ENCODE data around the gene CBLN3.

Gene CBLN3

DNA sequence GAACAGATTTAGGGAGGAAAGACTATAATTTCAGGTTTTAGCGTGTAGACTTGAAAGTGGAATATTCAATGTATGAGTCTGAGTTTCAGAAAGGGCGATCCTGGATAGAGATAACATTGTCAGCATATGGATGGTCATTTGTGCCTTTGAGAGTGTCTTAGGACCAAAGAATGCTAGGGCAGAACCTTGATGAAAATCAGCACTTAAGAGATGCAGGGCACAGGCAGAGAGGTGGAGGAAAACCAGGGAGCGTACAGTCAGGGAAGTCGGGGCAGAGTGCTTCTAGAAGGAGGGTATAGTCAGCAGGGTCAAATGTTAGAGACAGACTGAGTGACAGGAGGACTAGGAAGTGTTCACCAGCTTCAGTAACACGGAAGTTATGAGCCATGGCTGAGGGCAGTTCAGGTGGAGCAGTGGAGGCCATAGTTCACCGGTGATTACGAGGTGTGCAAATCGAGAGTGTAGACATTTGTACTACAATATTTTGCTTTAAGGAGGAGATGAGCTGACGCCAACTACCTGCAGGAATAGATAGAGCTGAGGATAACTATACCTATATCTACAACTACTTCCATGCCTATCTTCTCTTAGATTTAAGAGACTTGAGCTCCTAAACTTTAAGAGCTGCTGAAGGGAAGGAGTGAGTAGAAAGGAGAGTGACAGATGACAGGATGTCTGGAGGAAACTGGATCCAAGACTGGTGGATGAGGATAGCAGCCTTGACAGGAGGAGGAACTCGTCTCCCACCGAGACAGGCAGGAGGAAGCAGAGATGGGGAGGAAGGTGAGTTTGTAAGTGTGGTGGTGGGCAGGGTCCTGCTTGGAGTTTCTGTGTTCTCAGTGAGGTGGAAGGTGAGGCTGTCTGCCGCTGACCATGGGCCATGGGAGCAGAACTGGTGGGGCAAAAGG, 6.5 kb downstream of the CBLN3 start:
- DNase-seq: no peak

DNA sequence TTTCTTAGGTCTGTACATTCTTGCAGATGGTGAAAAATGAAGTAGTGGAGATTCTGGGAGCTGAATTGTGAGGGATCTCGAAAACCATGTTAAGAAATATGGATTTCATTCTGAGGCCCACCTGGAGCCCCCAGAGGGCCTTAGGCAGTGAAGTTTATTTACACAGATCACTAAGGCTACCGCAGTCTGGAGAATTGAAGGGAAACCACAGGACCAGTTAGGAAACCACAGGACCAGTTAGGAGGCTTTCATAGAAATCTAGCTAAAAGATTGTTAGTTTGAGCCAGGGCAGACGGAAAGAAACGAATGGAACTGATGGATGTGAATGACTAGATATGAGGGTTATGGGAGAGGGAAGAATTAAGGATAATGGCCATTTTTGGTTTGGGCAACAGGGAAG, 7.2 kb downstream of the CBLN3 start:
- no peak for DNase-seq

DNA sequence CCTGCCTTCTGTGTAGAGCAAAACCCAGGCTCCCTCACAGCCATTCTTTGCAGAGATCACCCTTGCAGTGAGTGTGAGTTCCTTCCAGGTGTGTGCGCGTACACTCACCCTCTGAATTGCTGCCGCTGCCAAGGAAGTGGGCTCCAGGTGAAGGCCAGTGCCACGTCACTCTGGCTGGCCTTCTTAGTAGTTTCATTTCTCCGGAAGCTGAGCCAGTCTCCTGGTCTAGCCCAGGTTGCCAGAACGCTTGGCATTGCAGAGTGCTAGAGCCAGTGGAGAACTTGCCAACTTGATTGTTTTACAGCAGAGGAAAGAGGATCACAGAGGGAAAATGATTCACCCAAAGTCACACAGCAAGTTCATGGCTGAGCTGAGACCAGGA, 11.0 kb downstream of the CBLN3 start:
- no peak for DNase-seq

DNA sequence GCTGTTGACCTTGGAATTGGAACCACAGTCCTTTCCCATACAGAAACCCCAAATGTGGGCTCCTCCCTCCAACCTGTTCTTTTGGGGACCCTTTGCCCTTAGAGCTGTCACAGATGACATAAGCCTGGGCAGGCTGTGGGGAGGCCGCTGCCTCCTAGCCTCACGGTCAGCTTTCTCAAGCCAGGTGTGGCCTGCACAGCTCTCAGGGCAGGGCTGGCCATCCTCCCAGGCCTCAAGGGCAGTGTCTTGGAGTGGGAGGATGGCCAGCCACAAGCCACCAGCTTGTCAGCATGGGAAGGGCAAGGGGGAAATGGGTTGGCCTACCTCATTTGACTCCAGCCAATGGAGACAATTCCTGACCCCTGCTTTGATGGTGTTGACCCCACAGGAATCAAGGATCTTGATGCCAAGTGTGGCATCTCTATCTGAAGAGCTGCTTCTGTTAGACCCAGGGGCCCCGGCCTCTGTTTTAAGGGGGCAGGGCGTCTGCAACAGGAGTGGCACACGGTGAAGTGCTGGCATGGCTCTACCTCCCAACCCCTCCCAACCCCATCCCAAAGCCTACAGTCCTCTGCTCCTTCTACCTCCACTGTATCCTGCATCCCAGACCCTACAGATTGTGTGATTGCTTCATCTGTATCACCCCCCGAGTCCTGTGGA, 11.5 kb downstream of the CBLN3 start:
- no peak for DNase-seq

DNA sequence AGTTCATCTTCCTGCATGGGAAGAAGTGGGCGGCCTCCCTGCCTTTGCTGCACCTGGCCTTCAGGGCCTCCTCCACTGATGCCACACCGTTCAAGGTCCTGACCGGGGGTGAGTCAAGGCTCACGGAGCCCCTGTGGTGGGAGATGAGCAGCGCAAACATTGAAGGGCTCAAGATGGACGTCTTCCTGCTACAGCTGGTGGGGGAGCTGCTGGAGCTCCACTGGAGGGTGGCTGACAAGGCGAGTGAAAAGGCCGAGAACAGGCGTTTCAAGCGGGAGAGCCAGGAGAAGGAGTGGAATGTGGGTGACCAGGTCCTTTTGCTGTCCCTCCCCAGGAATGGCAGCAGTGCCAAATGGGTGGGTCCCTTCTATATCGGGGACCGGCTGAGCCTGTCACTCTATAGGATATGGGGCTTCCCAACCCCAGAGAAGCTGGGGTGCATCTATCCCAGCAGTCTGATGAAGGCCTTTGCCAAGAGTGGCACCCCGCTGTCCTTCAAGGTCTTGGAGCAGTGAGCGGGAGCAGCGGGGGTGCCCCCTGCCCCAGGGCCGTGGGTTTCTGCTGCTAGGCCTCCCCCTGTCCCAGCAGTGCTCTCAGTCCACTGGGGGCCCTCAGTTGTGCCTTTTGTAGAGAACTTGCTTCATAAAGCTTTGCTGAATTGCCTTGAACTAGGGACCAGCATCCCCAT, 12.4 kb downstream of the CBLN3 start:
- DNase-seq: no peak

DNA sequence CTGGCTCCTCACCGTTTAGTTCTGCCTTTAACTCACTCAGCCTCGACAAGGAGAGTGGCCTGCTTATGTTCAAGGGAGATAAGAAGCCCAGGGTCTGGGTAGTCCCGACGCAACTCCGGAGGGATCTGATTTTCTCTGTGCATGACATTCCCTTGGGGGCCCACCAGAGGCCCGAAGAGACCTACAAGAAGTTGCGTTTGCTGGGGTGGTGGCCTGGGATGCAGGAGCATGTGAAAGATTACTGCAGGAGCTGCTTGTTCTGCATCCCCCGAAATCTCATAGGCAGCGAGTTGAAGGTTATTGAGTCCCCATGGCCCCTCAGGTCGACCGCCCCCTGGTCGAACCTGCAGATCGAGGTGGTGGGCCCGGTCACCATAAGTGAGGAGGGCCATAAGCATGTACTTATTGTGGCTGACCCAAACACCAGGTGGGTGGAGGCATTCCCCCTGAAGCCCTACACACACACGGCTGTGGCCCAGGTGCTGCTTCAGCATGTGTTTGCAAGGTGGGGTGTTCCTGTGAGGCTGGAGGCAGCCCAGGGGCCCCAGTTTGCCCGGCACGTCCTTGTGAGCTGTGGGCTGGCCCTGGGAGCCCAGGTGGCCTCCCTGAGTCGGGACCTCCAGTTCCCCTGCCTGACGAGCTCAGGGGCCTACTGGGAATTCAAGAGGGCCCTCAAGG, 13.1 kb downstream of the CBLN3 start:
- DNase-seq: no peak

DNA sequence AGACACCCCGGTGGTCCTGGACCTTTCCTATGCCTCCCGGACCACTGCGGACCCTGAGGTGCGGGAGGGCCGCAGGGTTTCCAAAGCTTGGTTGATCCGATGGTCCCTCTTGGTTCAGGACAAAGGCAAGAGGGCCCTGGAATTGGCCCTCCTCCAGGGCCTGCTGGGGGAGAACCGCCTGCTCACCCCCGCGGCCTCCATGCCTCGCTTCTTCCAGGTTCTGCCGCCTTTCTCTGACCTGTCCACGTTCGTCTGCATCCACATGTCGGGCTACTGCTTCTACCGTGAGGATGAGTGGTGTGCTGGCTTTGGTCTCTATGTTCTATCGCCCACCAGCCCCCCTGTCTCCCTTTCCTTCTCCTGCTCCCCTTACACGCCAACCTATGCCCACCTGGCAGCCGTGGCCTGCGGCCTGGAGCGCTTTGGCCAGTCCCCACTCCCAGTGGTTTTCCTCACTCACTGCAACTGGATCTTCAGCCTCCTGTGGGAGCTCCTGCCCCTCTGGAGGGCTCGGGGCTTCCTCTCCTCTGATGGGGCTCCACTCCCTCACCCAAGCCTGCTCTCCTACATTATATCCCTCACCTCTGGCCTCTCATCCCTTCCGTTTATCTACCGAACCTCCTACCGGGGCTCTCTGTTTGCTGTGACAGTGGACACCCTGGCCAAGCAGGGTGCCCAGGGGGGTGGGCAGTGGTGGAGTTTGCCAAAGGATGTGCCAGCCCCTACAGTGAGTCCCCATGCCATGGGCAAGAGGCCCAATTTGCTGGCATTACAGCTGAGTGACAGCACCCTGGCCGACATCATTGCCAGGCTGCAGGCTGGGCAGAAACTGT, 13.8 kb downstream of the CBLN3 start:
- no peak for DNase-seq

DNA sequence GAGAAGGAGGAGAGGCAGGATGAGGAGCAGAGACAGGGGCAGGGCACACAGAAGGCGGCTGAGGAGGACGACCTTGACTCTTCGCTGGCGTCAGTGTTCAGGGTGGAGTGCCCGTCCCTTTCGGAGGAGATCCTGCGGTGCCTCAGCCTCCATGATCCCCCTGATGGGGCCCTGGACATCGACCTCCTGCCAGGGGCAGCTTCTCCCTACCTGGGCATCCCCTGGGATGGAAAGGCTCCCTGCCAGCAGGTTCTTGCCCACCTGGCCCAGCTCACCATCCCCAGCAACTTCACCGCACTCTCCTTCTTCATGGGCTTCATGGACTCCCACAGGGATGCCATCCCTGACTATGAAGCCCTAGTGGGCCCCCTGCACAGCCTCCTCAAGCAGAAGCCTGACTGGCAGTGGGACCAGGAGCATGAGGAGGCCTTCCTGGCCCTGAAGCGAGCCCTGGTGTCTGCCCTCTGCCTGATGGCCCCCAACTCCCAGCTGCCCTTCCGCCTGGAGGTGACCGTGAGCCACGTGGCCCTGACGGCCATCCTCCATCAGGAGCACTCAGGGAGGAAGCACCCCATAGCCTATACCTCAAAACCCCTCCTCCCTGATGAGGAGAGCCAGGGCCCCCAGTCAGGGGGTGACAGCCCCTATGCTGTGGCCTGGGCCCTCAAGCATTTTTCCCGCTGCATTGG, 14.6 kb downstream of the CBLN3 start:
- DNase-seq: no peak

DNA sequence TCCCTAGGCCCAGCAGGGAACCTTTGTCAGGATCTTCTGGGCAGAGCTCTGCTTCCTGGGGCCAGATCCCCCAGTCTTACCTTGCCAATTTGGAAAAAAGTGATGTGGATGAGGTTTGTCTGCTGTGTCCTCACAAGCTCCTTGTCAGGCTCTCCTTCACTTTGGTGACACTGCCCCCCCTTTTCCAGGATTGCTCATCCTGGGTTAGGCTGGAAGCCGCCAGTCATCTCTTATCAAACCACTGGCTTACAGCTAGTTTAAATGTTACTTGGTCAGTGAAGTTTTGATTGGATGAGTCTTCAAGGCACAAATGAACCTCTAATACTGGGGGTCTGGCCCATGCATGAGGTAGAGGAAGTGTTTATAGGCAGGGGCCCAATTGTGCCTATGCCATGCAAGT, 15.4 kb downstream of the CBLN3 start:
- no peak for DNase-seq

DNA sequence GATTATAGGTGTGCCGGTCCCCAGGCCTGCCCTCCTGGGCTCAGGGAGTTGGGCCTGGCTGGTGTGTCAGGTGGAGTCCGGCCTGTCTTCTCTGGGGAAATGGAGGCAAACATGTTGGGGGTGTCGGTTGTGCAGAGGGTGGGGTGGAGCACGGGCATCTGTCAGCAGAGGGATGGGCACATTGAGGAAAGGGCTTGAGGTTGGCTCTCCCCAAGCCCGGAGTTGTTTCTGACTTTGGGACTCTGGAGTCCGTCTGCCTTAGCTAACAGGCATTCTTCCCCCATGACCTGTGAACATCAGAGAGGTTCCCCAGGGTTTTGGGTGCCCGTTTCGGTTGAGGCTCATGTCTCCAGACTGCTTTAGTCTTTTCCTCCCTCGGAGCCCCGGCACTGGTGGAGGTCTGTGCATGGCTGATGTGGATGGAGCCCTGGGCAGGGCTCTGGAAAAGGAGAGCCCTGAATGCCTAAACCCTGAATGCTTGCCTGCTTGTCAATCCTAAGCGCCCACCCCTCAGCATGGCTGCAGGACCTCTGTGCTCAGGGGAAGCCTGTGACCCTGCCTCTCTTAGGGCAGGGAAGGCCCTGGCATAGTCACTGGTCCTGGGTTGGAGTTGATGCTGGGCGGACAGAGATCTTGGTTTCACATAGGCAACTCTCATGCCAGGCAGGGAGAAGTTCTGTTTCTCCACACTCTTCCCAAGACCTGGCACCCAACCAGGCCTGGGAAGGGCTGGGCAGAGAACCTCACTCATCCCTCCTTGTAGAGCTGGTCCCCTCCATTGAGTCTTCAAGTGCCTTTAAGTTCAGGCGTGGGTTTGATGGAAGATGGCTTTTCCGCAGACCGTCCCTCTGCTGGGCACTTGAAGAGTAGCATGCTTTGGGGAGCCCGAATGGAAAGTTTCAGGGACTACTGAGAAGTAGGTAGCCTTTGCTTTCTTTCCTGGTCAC, 17.8 kb downstream of the CBLN3 start:
- DNase-seq: peak; percentile 70

DNA sequence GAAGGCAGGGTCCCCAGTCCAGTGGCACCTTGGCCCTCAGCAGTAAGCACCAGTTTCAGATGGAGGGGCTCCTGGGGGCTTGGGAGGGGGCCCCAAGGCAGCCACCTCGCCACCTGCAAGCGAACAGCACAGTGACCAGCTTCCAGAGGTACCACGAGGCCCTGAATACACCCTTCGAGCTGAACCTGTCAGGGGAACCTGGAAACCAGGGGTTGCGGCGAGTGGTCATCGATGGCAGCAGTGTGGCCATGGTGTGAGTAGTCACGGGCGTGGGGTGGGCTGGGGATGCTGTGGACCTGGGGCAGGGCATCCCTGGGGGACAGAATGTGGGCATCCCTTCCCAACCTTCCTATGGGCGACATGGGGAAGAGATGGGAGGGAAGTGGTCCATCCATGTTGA, 19.5 kb downstream of the CBLN3 start:
- DNase-seq: no peak

DNA sequence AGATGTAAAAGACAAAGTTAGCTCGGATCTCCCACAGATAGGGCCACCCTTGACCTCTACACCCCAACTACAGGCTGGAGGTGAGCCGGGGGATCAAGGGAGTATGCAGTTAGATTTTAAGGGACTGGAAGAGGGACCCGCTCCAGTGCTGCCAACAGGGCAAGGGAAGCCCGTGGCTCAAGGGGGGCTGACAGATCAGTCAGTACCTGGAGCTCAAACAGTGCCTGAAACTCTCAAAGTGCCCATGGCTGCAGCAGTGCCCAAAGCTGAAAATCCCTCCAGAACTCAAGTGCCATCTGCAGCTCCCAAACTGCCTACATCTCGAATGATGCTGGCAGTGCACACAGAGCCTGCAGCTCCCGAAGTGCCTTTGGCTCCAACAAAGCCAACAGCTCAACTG, 20.3 kb downstream of the CBLN3 start:
- DNase-seq: no peak

DNA sequence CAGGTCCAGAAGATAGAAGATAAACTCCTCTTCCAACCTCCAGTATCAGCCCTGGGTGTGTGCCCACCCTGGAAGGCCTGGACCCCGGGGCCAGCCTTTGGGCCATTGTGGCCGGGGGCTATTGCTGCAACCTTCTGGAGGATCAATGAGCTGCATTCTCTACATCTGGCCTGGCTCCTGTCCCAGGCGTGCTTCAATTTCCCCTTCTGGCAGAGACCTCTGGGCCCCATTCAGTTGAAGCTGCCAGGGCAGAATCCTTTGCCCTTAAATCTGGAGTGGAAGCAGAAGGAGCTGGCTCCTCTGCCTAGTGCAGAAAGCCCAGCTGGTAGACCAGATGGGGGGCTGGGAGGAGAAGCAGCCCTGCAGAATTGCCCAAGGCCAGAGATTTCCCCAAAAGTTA, 20.7 kb downstream of the CBLN3 start:
- DNase-seq: no peak

DNA sequence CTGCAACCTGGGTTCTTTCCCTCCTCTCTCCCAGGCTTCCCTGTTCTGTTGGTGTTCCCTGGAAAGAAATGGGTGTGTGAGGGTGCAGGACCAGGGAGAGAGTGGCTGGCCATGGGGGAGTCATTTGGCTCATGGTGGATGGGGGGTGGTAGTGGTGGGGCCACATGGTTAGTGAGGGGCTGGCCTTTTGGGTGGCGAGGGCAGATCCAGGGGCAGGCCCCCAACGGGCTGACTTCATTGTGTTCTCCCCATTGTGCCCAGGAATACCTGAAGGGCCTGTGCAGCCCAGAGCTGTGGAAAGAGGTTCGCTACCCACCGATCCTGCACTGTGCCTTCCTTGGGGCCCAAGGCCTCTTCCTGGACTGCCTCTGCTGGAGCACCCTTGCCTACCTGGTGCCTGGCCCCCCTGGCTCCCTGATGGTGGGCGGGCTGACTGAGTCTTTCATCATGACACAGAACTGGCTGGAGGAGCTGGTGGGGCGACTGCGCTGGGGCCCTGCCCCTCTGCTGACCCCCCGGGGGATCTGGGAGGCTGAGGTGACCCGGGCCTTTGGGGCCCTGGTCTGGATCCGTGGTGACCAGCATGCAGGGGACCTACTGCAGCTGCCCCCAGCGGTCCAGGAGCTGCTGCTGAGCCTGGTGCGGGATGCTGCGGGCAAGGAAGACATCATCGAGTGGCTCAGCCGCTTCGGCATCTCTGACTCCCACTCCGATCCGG, 21.7 kb downstream of the CBLN3 start:
- no peak for DNase-seq

DNA sequence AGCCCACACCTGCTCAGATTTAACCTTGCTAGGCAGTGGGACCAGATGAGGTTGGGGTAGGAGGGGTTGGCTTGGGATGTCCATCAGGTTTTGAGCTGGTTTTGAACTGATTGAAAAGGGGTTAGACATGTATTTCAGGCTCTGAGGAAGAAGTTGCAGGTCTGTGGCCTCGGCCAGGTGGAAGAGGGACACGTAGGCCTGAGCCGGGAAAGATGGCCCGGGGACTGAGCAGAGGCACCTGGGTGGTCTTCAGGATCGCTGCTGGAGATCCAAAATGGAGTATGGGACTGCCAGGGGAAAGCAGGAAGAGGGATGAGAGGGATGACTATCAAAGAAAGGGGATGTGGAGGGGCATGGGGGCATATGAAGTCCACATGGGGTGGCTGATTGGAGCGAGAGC, 23.1 kb downstream of the CBLN3 start:
- no peak for DNase-seq

DNA sequence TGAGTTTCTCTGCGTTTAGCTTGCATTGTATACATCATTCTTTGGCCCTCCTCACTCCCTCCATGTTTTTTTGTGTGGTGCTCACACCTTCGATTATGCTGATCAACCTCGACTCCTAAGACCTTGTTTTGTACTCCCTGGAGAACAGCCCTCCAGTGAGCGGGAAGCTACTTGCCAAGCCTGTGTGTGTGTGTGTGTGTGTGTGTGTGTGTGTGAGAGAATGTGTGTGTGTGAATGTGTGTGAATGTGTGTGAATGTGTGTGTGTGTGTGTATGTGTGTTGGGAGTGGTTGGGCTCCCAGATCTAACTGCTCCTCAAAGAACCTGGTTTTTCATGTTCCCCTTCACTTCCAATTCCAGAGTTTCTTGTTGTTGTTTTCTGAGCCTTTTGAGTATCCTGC, 24.7 kb downstream of the CBLN3 start:
- no peak for DNase-seq

DNA sequence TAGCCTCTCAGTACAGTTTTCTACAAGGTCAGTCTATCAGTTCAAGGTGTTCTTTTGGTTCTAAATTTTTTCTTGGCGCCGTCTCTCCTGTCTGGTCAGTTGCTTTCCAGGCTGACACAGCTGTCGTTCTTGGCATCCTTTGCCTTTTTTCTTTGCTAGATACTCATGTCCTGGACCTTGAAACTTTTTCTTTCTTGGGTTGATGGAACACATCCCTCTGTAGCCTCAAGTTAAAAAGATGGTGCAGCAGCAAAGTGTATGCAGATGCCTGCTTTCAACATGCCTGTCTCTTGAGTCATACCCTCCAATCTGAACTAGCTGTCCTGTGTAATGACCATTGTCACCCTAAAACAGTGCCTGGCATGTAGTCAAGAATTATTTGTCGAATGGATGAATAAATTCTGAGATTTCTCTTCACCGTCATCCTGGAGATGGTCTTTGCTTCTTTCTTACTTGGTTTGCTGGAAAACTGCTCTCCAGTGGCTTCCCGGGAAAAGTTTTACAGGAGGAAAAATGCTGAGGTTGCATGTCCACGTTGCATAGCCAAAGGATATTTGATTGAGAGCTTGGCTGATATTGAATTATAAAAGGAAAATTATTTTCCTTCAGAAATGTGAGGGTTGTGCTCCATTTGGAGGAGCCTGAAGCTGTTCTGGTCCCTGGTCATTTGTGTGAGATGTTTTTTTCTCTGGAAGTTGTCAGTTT, 26.0 kb downstream of the CBLN3 start:
- no peak for DNase-seq

DNA sequence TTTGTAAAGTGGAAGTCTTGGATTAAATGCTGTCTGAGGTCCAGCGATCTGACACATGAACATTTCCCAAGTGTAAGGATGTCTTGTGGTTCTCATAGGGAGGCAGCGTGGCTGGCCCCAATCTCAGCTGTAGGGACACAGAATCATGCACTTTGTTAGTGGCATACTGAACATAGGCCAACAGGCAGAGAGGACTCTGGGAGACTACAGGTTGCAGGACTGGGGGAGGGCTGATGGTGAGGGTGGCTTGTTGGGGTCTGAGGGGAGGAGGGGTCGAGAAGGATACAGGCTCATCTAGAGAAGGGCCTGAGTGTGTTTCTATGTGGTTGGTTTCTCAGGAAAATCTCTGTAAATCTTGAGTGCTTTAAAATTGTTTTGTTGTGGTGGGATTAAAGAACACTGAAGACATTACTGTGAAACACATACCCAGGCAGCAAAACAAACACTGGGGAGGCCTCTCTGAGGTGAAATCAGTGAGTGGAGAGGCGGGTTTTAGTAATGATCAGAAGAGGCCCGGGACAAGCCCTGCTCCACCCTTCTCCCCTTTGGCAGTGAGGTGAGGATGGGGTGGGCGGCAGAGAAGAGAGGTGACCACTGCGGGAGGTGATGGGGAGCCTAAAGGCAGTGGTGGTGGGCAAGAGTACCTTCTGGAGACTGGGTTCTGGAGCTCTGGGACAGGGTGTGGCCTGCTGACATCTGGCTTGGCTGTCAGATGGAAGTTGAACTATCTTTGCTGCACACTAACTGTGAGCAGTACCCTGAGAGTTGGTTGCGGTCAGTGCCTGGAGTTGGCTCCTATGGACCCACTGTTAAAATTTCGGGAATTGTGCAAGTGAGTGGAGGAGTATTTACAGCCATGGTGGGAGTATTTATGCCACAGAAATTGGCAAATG, 27.4 kb downstream of the CBLN3 start:
- no peak for DNase-seq

Data from DMS79 treated with DMSO at 0.1 percent for 48 hours (cell line).